Spinal cord (tissue), 10 donors: Measurements from ENCODE around the gene GLB1L3. TPM values are rescaled to one million over a fixed set of nuclear protein-coding genes. Genes with fewer than 3 reads are reported as not detected.
"Not testable (repeated sequence)": the region's sequence is repeated elsewhere in the genome, so short reads cannot be mapped to it uniquely, and the experiment has no call there.

Experiments used
- DNase-seq, 6 donors: peaks; one replicate each; pipeline versions ENCODE4 v3.0.0 to v3.0.0-alpha.2; 2013 to 2015; ENCODE audit warnings: low spot score in 6 of 6, low read depth in 4 of 6
- H3K27ac ChIP-seq: one replicate; pipeline ENCODE4 v1.5.1; 2013; ENCODE audit warnings: low read depth, low read length, control low read depth
- H3K27me3 ChIP-seq: one replicate; pipeline ENCODE4 v1.6.1; 2013; ENCODE audit warnings: low read length; ENCODE audit not compliant: control insufficient read depth, insufficient read depth
- H3K36me3 ChIP-seq: one replicate; pipeline ENCODE4 v1.6.1; 2013; ENCODE audit warnings: low read length; ENCODE audit not compliant: control insufficient read depth, insufficient read depth
- H3K4me1 ChIP-seq: one replicate; pipeline ENCODE4 v1.6.1; 2013; ENCODE audit warnings: low read length; ENCODE audit not compliant: control insufficient read depth, insufficient read depth
- H3K4me3 ChIP-seq: one replicate; pipeline ENCODE4 v1.5.1; 2013; ENCODE audit warnings: low read depth, low read length, control low read depth
- H3K9me3 ChIP-seq: one replicate; pipeline ENCODE4 v1.6.1; 2013; ENCODE audit warnings: low read length; ENCODE audit not compliant: control insufficient read depth, insufficient read depth
- WGBS: methylation state at CpG from one replicate; pipeline ENCODE4 v1.1.5; 2013; ENCODE audit warnings: missing lambda C conversion rate; ENCODE audit not compliant: insufficient coverage; 5-methylcytosine and 5-hydroxymethylcytosine counted together
- polyA plus RNA-seq, 2 donors: library from polyadenylated mRNA; unstranded; fragments of 120-200 nt; gene quantifications; one replicate each; pipeline ENCODE4 v1.2.1, GENCODE V29; 2013; ENCODE audit not compliant: insufficient read length in 2 of 2
- total RNA-seq, 2 donors: library from RNA; depleted of rRNA in 1 of 2; stranded (reverse); fragments of 120-200 nt in 1 of 2; fragments of >200 nt in 1 of 2; gene quantifications; one replicate each; pipeline versions ENCODE4 v1.2.3 to v1.2.4, GENCODE V29; 2013 to 2014
- donor health status: healthy.

The GLB1L3 gene
- total and polyA plus RNA-seq, 4 donors: 0.28 to 2.9 (median 1.7) TPM

GRCh38 chr11:134282121-134283045 is 6.2 kb downstream of the GLB1L3 start:
- 82% methylated on average over 17 of the region's 22 CpGs for WGBS
- Histone ChIP-seq H3K9me3 (no peaks in the 10 kb centered on the region), H3K4me1 (peaks cover 12% of the 10 kb centered on the region)

DNA sequence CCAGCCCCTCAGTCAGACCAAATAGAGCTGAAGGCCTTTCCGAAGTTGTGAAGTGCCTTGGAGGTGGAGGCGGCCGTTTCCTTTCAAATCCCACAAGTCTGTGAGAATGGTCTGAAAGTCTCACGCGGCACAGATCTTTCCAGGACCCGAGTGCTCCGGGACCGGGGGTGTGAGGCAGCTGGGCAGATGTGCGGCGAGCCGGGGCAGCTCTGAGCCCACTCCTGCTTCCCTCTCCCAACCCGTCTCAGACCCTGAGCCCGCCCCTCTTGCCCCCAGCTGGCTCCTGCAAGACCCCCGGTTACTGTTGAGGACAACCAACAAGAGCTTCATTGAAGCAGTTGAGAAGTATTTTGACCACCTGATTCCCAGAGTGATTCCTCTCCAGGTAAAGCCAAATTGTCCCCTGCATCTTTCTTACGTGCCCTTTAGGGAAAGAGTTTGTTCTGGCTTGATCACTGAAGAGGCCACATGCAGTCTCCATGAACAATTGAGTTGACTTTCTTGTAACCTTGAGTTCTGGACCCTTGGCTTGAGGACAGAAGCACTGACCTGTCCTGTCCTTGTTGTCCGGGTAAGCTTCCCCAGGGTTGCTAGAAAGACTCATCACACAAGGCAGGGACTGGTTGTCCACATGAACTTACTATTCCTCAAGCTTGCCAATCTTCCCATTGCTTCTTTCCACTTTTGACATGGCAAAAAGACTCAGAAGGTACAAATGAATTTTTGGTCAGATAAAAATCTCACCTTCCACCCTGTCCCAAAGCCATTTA is 7.5 kb downstream of the GLB1L3 start:
- Histone ChIP-seq H3K4me1 (peaks cover 20% of the 10 kb centered on the region), H3K36me3 (no peaks in the 10 kb centered on the region), H3K27me3 (no peaks in the 10 kb centered on the region), H3K4me3 (no peak overlapping the region), H3K27ac (no peak overlapping the region), H3K9me3 (no peaks in the 10 kb centered on the region)
- WGBS: 88% methylated on average over 16 of the region's 16 CpGs
- no peak for DNase-seq

More at GRCh38 chr11:134282121-134283045, 6.2 kb downstream of the GLB1L3 start:
- Histone ChIP-seq H3K4me3 (no peak overlapping the region), H3K27ac (no peak overlapping the region), H3K27me3 (peaks cover 12% of the 10 kb centered on the region), H3K36me3 (no peaks in the 10 kb centered on the region)
- peak in 1 of 6 donors; percentile 25 for DNase-seq

DNA sequence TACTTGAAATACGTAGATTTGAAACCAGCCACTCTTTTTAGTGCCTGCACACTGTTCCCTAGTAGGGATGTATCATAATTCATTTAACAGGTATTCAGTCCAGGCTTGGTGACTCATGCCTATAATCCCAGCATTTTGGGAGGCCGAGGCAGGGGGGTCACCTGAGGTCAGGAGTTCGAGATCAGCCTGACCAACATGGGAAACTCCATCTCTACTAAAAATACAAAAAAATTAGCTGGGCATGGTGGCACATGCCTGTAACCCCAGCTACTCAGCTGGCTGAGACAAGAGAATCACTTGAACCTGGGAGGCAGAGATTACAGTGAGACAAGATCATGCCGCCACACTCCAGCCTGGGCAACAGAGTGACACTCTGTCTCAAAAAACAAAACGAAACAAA is 8.2 kb downstream of the GLB1L3 start:
- H3K9me3 ChIP-seq, H3K27ac ChIP-seq, DNase-seq, H3K4me3 ChIP-seq, H3K36me3 ChIP-seq, H3K27me3 ChIP-seq: not testable (repeated sequence)
- H3K4me1 ChIP-seq: peaks cover 20% of the 10 kb centered on the region
- 100% methylated on average over 2 of the region's 5 CpGs for WGBS

- Histone ChIP-seq H3K9me3 (no peaks in the 10 kb centered on the region), H3K4me3 (no peak overlapping the region), H3K27me3 (peaks cover 2% of the 10 kb centered on the region), H3K36me3 (no peaks in the 10 kb centered on the region), H3K27ac (no peak overlapping the region), H3K4me1 (peaks cover 15% of the 10 kb centered on the region)
- DNase-seq: no peak
- WGBS: 54% methylated on average over 11 of the region's 12 CpGs
These were observed 11.4 kb downstream of the GLB1L3 start for GRCh38 chr11:134287561-134287960.

DNA sequence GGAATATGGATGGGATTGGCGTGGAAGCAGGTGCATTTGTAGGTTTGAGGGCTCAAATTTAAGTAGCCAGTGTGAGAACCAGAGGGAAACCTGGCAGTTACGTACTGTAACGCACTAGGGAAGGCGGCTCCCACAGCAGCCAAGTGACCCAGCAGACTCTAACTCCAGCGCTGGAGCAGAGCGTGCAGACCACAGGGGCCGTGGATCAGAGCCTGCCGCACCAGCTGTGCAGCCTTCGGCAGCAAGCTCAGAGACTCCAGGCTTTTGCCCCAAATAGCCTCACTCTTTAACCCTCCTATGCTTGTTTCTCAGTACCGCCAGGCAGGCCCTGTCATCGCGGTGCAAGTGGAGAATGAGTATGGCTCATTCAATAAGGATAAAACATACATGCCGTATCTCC is 12.3 kb downstream of the GLB1L3 start:
- Histone ChIP-seq H3K36me3 (no peaks in the 10 kb centered on the region), H3K27me3 (peaks cover 2% of the 10 kb centered on the region), H3K4me1 (peaks cover 13% of the 10 kb centered on the region), H3K4me3 (no peak overlapping the region), H3K27ac (no peak overlapping the region), H3K9me3 (no peaks in the 10 kb centered on the region)
- 82% methylated on average over 9 of the region's 13 CpGs for WGBS
- DNase-seq: no peak

DNA sequence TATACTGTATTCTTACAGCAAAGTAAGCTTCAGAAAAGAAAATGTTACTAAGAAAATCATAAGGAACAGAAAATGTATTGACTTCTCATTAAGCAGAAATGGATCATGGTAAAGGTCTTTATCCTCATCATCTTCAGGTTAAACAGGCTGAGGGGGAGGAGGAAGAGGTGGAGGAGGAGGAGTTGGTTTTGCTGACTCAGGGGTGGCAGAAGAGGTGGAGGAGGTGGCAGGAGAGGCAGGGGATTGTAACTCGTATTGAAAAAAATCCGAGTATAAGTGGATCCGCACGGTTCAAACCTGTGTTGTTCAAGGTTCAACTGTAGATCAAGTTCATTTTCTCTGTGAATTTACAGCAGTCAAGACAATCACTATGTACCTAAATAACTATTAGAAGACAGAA is 13.0 kb downstream of the GLB1L3 start:
- no peaks in the 10 kb centered on the region for H3K9me3 ChIP-seq
- H3K27ac ChIP-seq: no peak overlapping the region
- H3K27me3 ChIP-seq: peaks cover 2% of the 10 kb centered on the region
- DNase-seq: no peak
- WGBS: no CpG with 5 or more reads among the region's 4 CpGs
- H3K36me3 ChIP-seq: no peaks in the 10 kb centered on the region
- peaks cover 13% of the 10 kb centered on the region for H3K4me1 ChIP-seq
- H3K4me3 ChIP-seq: no peak overlapping the region

GRCh38 chr11:134289789-134290188 is 13.6 kb downstream of the GLB1L3 start:
- Histone ChIP-seq H3K9me3 (no peaks in the 10 kb centered on the region), H3K4me1 (peaks cover 13% of the 10 kb centered on the region), H3K4me3 (no peak overlapping the region), H3K27me3 (peaks cover 2% of the 10 kb centered on the region), H3K36me3 (no peaks in the 10 kb centered on the region), H3K27ac (no peak overlapping the region)
- DNase-seq: peak in 1 of 6 donors; percentile 4
- 29% methylated on average over 12 of the region's 12 CpGs for WGBS

DNA sequence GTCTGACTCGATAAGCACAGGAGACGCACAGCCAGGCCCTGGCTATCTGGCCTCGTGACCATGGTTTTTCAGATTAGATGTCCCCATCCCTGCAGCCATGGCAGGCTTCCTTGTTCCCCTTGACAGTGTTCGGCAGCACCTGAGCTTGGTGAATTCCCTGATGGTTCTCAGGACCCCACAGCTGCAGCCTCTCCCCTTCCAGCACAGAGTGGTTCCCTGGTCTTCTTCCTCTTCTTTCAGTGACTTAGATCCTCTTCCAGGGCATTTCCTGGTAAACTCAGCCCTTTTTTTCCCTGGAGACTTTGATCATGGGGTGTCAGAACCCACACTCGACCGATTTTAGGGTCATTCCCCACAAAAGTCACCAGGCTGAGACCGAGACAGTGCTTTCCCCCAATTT is 14.5 kb downstream of the GLB1L3 start:
- no peak overlapping the region for H3K4me3 ChIP-seq
- no peak overlapping the region for H3K27ac ChIP-seq
- H3K27me3 ChIP-seq: peaks cover 2% of the 10 kb centered on the region
- no peak for DNase-seq
- peaks cover 13% of the 10 kb centered on the region for H3K4me1 ChIP-seq
- H3K9me3 ChIP-seq: no peaks in the 10 kb centered on the region
- no peaks in the 10 kb centered on the region for H3K36me3 ChIP-seq
- 91% methylated on average over 7 of the region's 7 CpGs for WGBS

- no peaks in the 10 kb centered on the region for H3K9me3 ChIP-seq
- no peak for DNase-seq
- peaks cover 13% of the 10 kb centered on the region for H3K4me1 ChIP-seq
- H3K27ac ChIP-seq: no peak overlapping the region
- no peak overlapping the region for H3K4me3 ChIP-seq
- H3K27me3 ChIP-seq: peaks cover 2% of the 10 kb centered on the region
- no peaks in the 10 kb centered on the region for H3K36me3 ChIP-seq
- WGBS: 98% methylated on average over 4 of the region's 6 CpGs
These were observed 15.0 kb downstream of the GLB1L3 start for GRCh38 chr11:134291196-134291595.
